Activated CD4-positive, alpha-beta memory T cell treated with anti-CD3 and anti-CD28 coated beads for 36 hours (primary cell): ENCODE data around the gene RBBP5. TPM values are rescaled to one million over a fixed set of nuclear protein-coding genes. Genes with fewer than 3 reads are reported as not detected.

Experiments
- CTCF ChIA-PET: fragments of 350-600 bp; sonication (Branson Sonifier 250); formaldehyde crosslinking; loops from one replicate; lab custom pipeline; 2021; ENCODE audit warnings: antibody characterized with exemption, inconsistent platforms; lab: Charles Lee
- POLR2A ChIA-PET: fragments of 350-600 bp; sonication (Branson Sonifier 250); formaldehyde crosslinking; loops from one replicate; lab custom pipeline; 2021; ENCODE audit warnings: antibody characterized with exemption; lab: Charles Lee
- DNase-seq: peaks from one replicate; pipeline ENCODE4 v3.0.0-alpha.2; 2020
- H3K27ac Mint-ChIP-seq: one replicate; pipeline ENCODE4 v1.8.0; 2021; ENCODE audit warnings: mixed read lengths
- H3K27me3 Mint-ChIP-seq: one replicate; pipeline ENCODE4 v1.8.0; 2021; ENCODE audit warnings: mixed read lengths
- H3K36me3 Mint-ChIP-seq: one replicate; pipeline ENCODE4 v1.8.0; 2021; ENCODE audit warnings: mixed read lengths
- H3K4me1 Mint-ChIP-seq: one replicate; pipeline ENCODE4 v1.8.0; 2021; ENCODE audit warnings: low read depth, mixed read lengths
- H3K4me3 Mint-ChIP-seq: one replicate; pipeline ENCODE4 v1.8.0; 2021; ENCODE audit warnings: mild to moderate bottlenecking, mixed read lengths
- H3K9me3 Mint-ChIP-seq: one replicate; pipeline ENCODE4 v1.8.0; 2021; ENCODE audit warnings: mixed read lengths
- intact Hi-C: fragments of 100-400 bp; cut with micrococcal nuclease; formaldehyde crosslinking; loops from one replicate; pipeline ENCODE4 v1.15.1; 2023
- total RNA-seq, 2 experiments: library from RNA; stranded (reverse); gene quantifications; one replicate each; pipeline ENCODE4 v1.2.3, GENCODE V29; 2021

Gene RBBP5
- total RNA-seq, 2 experiments from 2014 or later, result 23.5 to 25.9 TPM

GRCh38 chr1:205095422-205095821, 26.4 kb downstream of the RBBP5 start:
- ChIA-PET CTCF (interaction anchor here (1.4 kb wide), 1 partner anchor 34 kb away, joined by 4 read pairs; no protein-coding TSS in a partner anchor), POLR2A (no interaction called here)
- no peak overlapping the region for H3K27ac Mint-ChIP-seq
- no peaks in the 10 kb centered on the region for H3K9me3 Mint-ChIP-seq
- intact Hi-C loops, result no loop called here
- DNase-seq, result no peak
- H3K4me3 Mint-ChIP-seq, result no peak overlapping the region
- no peaks in the 10 kb centered on the region for H3K27me3 Mint-ChIP-seq
- H3K36me3 Mint-ChIP-seq, result peaks cover 45% of the 10 kb centered on the region
- no peaks in the 10 kb centered on the region for H3K4me1 Mint-ChIP-seq

- Mint-ChIP-seq H3K9me3 (no peaks in the 10 kb centered on the region), H3K4me1 (no peaks in the 10 kb centered on the region), H3K27me3 (no peaks in the 10 kb centered on the region), H3K4me3 (no peak overlapping the region), H3K36me3 (peaks cover 32% of the 10 kb centered on the region), H3K27ac (no peak overlapping the region)
- ChIA-PET POLR2A (no interaction called here), CTCF (no interaction called here)
- no peak for DNase-seq
- intact Hi-C loops, result no loop called here
Observed at GRCh38 chr1:205091043-205091740, 30.6 kb downstream of the RBBP5 start.

- peaks cover 34% of the 10 kb centered on the region for H3K36me3 Mint-ChIP-seq
- no peak overlapping the region for H3K4me3 Mint-ChIP-seq
- CTCF ChIA-PET, result no interaction called here
- POLR2A ChIA-PET, result interaction anchor here (1.3 kb wide), 1 partner anchor 11 kb away, joined by 3 read pairs; no protein-coding TSS in a partner anchor
- H3K27ac Mint-ChIP-seq, result no peak overlapping the region
- intact Hi-C loops, result no loop called here
- no peak for DNase-seq
- no peaks in the 10 kb centered on the region for H3K27me3 Mint-ChIP-seq
- H3K4me1 Mint-ChIP-seq, result no peaks in the 10 kb centered on the region
- no peaks in the 10 kb centered on the region for H3K9me3 Mint-ChIP-seq
Observed at GRCh38 chr1:205088341-205088740, 33.4 kb downstream of the RBBP5 start.

GRCh38 chr1:205084360-205084759, 37.4 kb downstream of the RBBP5 start, which contains the start of gene TMEM81:
Gene TMEM81 (minus strand): TSS chr1:205084460. CDS start chr1:205084320, 140 bp downstream.
- Mint-ChIP-seq H3K9me3 (no peaks in the 10 kb centered on the region), H3K27ac (no peak within 1 kb of the TSS), H3K27me3 (no peaks in the 10 kb centered on the region), H3K36me3 (peaks cover 33% of the 10 kb centered on the region), H3K4me3 (no peak within 1 kb of the TSS), H3K4me1 (no peaks in the 10 kb centered on the region)
- intact Hi-C loops, result no loop called here
- no peak for DNase-seq
- ChIA-PET CTCF (no interaction called here), POLR2A (no interaction called here)

GRCh38 chr1:205082431-205082830, 39.3 kb downstream of the RBBP5 start:
- no peak overlapping the region for H3K27ac Mint-ChIP-seq
- no peak for DNase-seq
- intact Hi-C loops, result no loop called here
- no peak overlapping the region for H3K4me3 Mint-ChIP-seq
- no peaks in the 10 kb centered on the region for H3K9me3 Mint-ChIP-seq
- CTCF ChIA-PET, result interaction anchor here (1.3 to 1.7 kb wide), 2 partner anchors 21 kb away, joined by 5 to 8 read pairs; no protein-coding TSS in a partner anchor
- peaks cover 20% of the 10 kb centered on the region for H3K36me3 Mint-ChIP-seq
- H3K27me3 Mint-ChIP-seq, result no peaks in the 10 kb centered on the region
- no peaks in the 10 kb centered on the region for H3K4me1 Mint-ChIP-seq
- POLR2A ChIA-PET, result no interaction called here

GRCh38 chr1:205077934-205078311, 43.9 kb downstream of the RBBP5 start:
- Mint-ChIP-seq H3K36me3 (no peaks in the 10 kb centered on the region), H3K4me1 (no peaks in the 10 kb centered on the region), H3K27ac (no peak overlapping the region), H3K9me3 (no peaks in the 10 kb centered on the region), H3K27me3 (no peaks in the 10 kb centered on the region), H3K4me3 (no peak overlapping the region)
- CTCF ChIA-PET, result interaction anchor here (1.4 to 1.8 kb wide), 2 partner anchors 16 to 89 kb away, joined by 4 to 5 read pairs; no protein-coding TSS in a partner anchor
- intact Hi-C loops, result no loop called here
- POLR2A ChIA-PET, result no interaction called here
- DNase-seq, result no peak

- POLR2A ChIA-PET, result no interaction called here
- H3K27me3 Mint-ChIP-seq, result no peaks in the 10 kb centered on the region
- CTCF ChIA-PET, result interaction anchor here (1.4 to 1.8 kb wide), 2 partner anchors 15 to 88 kb away, joined by 4 to 5 read pairs; no protein-coding TSS in a partner anchor
Observed at GRCh38 chr1:205077158-205077933, 44.4 kb downstream of the RBBP5 start.

GRCh38 chr1:205076245-205076761, 45.5 kb downstream of the RBBP5 start:
- Mint-ChIP-seq H3K27me3 (no peaks in the 10 kb centered on the region), H3K27ac (no peak overlapping the region), H3K4me3 (no peak overlapping the region), H3K4me1 (no peaks in the 10 kb centered on the region), H3K36me3 (no peaks in the 10 kb centered on the region), H3K9me3 (no peaks in the 10 kb centered on the region)
- no peak for DNase-seq
- ChIA-PET POLR2A (no interaction called here), CTCF (interaction anchor here (1.4 to 7.0 kb wide), 3 partner anchors 14 to 87 kb away, joined by 4 to 45 read pairs (median 5); no protein-coding TSS in a partner anchor)
- intact Hi-C loops, result no loop called here

More at GRCh38 chr1:205077158-205077933, 44.4 kb downstream of the RBBP5 start:
- no peak for DNase-seq
- H3K36me3 Mint-ChIP-seq, result no peaks in the 10 kb centered on the region
- no peak overlapping the region for H3K4me3 Mint-ChIP-seq
- intact Hi-C loops, result no loop called here
- no peaks in the 10 kb centered on the region for H3K4me1 Mint-ChIP-seq
- no peaks in the 10 kb centered on the region for H3K9me3 Mint-ChIP-seq
- no peak overlapping the region for H3K27ac Mint-ChIP-seq

GRCh38 chr1:205075642-205076155, 46.1 kb downstream of the RBBP5 start:
- POLR2A ChIA-PET, result no interaction called here
- Mint-ChIP-seq H3K27me3 (no peaks in the 10 kb centered on the region), H3K4me3 (no peak overlapping the region), H3K27ac (no peak overlapping the region), H3K36me3 (no peaks in the 10 kb centered on the region), H3K4me1 (no peaks in the 10 kb centered on the region), H3K9me3 (no peaks in the 10 kb centered on the region)
- intact Hi-C loops, result no loop called here
- no peak for DNase-seq
- CTCF ChIA-PET, result interaction anchor here (0.9 to 7.0 kb wide), 2 partner anchors 14 to 180 kb away, joined by 3 to 45 read pairs; no protein-coding TSS in a partner anchor

- no peaks in the 10 kb centered on the region for H3K9me3 Mint-ChIP-seq
- H3K4me3 Mint-ChIP-seq, result no peak overlapping the region
- POLR2A ChIA-PET, result no interaction called here
- H3K4me1 Mint-ChIP-seq, result no peaks in the 10 kb centered on the region
- intact Hi-C loops, result no loop called here
- no peak overlapping the region for H3K27ac Mint-ChIP-seq
- no peaks in the 10 kb centered on the region for H3K27me3 Mint-ChIP-seq
- CTCF ChIA-PET, result interaction anchor here (0.9 to 7.0 kb wide), 2 partner anchors 13 to 182 kb away, joined by 3 to 45 read pairs; no protein-coding TSS in a partner anchor
- no peaks in the 10 kb centered on the region for H3K36me3 Mint-ChIP-seq
- DNase-seq, result no peak
Observed at GRCh38 chr1:205074513-205074912, 47.3 kb downstream of the RBBP5 start.

- DNase-seq, result no peak
- H3K27ac Mint-ChIP-seq, result no peak overlapping the region
- H3K27me3 Mint-ChIP-seq, result no peaks in the 10 kb centered on the region
- no peaks in the 10 kb centered on the region for H3K9me3 Mint-ChIP-seq
- ChIA-PET POLR2A (no interaction called here), CTCF (interaction anchor here (7.0 kb wide), 1 partner anchor 13 kb away, joined by 45 read pairs; no protein-coding TSS in a partner anchor)
- no peaks in the 10 kb centered on the region for H3K4me1 Mint-ChIP-seq
- H3K36me3 Mint-ChIP-seq, result no peaks in the 10 kb centered on the region
- intact Hi-C loops, result no loop called here
- H3K4me3 Mint-ChIP-seq, result no peak overlapping the region
Observed at GRCh38 chr1:205074084-205074483, 47.7 kb downstream of the RBBP5 start.

GRCh38 chr1:205073511-205073910, 48.3 kb downstream of the RBBP5 start:
- ChIA-PET POLR2A (no interaction called here), CTCF (interaction anchor here (7.0 kb wide), 1 partner anchor 12 kb away, joined by 45 read pairs; no protein-coding TSS in a partner anchor)
- H3K4me1 Mint-ChIP-seq, result no peaks in the 10 kb centered on the region
- no peaks in the 10 kb centered on the region for H3K36me3 Mint-ChIP-seq
- intact Hi-C loops, result no loop called here
- H3K27me3 Mint-ChIP-seq, result no peaks in the 10 kb centered on the region
- H3K27ac Mint-ChIP-seq, result no peak overlapping the region
- H3K4me3 Mint-ChIP-seq, result no peak overlapping the region
- no peaks in the 10 kb centered on the region for H3K9me3 Mint-ChIP-seq
- no peak for DNase-seq
